Brain microvascular endothelial cell (primary cell): Measurements from ENCODE around the gene CRYL1.

Experiments used
- DNase-seq: peaks from one replicate; pipeline ENCODE4 v3.0.0-alpha.2; 2020
- H3K27ac ChIP-seq: fragments of 250-450 bp; sonication (Bioruptor Pico); 2 replicates; pipeline ENCODE4 v1.5.1; 2020; ENCODE audit warnings: mild to moderate bottlenecking, moderate library complexity
- H3K27me3 ChIP-seq: fragments of 250-450 bp; sonication (Bioruptor Pico); replicated peaks from 2 replicates; pipeline ENCODE4 v1.5.1; 2020; ENCODE audit warnings: mild to moderate bottlenecking
- H3K36me3 ChIP-seq: fragments of 250-450 bp; sonication (Bioruptor Pico); replicated peaks from 2 replicates; pipeline ENCODE4 v1.5.1; 2020; ENCODE audit warnings: mild to moderate bottlenecking
- H3K4me3 ChIP-seq: 2 replicates; pipeline ENCODE4 v1.5.1; 2011; ENCODE audit warnings: low read depth, mild to moderate bottlenecking, control low read depth, low read length, moderate library complexity
- in situ Hi-C: cut with HindIII; loops from 2 replicates; pipeline ENCODE4 v1.10.0; 2017; ENCODE audit warnings: low sequenced_read_pairs, low pct_ligation_motif_present
- TF ChIP-seq, protein P1 (sequence below): IDR thresholded peaks from 2 replicates; pipeline ENCODE4 v1.5.1; 2011; ENCODE audit warnings: low read depth, mild to moderate bottlenecking, moderate library complexity, low read length, control low read depth, inconsistent platforms; ENCODE audit errors: missing control alignments

The CRYL1 gene

DNA sequence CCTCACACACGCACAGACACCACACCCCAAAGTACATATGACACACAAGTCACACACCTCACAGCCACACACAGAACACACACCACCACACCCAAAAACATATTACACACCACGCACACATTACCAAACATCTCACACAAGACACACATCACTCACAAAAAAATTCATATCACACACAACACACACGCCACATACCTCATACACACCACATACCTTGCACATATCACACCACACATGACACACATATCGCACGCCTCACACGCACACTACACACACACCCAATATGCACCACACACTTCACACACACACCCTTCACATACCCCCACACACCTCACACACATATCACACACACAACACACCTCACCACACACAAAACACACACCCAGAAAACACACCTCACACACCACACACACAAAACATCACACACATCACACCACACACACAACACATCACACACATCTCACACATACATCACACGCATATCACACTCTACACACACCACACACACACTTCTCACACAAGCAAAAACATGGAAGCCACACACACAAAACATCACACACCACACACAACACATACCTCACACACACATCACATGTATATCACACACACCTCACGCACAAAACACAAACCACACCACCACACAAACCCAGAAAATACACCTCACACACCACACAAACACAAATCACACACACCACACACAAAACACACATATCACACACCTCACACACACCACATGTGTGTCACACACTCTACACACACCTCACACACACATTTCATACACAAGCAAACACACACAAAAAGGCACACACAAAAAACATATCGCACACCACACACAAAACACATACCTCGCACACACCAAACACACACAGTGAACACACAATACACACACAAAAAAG is 132.1 kb downstream of the CRYL1 start:
- no peaks in the 10 kb centered on the region for H3K36me3 ChIP-seq
- DNase-seq = no peak
- in situ Hi-C loops = no loop called here
- H3K4me3 ChIP-seq = no peak overlapping the region
- TF ChIP-seq, protein P1, sequence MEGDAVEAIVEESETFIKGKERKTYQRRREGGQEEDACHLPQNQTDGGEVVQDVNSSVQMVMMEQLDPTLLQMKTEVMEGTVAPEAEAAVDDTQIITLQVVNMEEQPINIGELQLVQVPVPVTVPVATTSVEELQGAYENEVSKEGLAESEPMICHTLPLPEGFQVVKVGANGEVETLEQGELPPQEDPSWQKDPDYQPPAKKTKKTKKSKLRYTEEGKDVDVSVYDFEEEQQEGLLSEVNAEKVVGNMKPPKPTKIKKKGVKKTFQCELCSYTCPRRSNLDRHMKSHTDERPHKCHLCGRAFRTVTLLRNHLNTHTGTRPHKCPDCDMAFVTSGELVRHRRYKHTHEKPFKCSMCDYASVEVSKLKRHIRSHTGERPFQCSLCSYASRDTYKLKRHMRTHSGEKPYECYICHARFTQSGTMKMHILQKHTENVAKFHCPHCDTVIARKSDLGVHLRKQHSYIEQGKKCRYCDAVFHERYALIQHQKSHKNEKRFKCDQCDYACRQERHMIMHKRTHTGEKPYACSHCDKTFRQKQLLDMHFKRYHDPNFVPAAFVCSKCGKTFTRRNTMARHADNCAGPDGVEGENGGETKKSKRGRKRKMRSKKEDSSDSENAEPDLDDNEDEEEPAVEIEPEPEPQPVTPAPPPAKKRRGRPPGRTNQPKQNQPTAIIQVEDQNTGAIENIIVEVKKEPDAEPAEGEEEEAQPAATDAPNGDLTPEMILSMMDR = no peak
- no peak overlapping the region for H3K27ac ChIP-seq
- no peaks in the 10 kb centered on the region for H3K27me3 ChIP-seq

DNA sequence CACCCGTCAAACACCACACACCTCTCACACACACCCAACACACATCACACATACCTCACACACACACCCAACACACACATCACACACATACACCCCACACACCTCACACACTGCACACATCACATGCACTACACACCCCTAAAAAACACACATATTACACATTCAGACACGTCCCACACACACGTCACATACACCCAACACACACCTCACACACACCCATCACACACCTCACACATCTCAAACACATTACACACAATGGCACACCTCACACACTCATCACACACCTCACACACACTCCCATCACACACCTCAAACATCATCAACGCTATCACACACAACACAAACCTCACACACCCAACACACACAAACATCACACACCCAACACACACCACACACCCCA is 133.1 kb downstream of the CRYL1 start:
- Histone ChIP-seq H3K27me3 (no peaks in the 10 kb centered on the region), H3K36me3 (no peaks in the 10 kb centered on the region), H3K4me3 (no peak overlapping the region), H3K27ac (no peak overlapping the region)
- no peak for DNase-seq
- in situ Hi-C loops = no loop called here
- TF ChIP-seq, protein P1 = no peak

DNA sequence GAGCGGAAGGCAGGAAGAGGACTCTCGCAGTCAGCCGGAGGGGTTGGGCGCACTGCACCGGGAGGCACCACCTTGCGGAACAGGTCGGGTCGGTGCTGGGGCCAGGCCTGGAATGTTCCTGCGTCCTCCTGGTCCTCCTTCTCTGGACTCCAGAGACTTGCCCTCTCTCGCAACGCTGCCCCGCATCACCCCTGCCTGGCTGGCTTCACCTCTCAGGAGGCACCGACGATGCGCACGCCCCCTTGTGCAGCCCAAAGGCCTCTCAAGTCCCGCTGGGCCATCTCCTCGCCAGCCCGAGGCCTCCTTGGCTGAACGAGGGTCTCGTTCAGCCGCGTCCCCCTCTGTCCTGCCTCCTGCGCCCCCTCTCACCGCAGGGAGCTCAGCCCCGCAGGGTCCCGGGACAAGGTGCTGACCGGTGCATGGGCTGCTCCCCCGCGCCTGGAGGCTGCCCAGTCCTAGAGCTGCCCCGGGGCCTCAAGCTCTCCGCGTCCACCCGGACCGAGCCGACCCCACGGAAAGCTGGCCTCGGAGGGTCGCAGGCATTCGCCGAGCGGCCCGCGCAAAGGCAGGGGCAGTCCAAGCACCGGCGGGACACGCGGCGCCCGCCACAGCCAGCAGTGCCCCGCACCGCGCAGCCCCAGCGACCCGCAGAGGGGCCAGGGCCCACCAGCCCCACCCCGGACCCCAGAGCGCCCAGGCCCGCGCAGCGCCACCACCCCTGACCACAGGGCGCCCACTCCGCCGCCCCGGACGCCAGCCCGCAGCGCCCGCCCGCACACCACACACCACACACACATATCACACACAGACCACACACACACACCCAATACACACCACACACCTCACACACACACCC is 133.8 kb downstream of the CRYL1 start:
- DNase-seq = no peak
- Histone ChIP-seq H3K27ac (no peak overlapping the region), H3K36me3 (no peaks in the 10 kb centered on the region), H3K4me3 (no peak overlapping the region), H3K27me3 (no peaks in the 10 kb centered on the region)
- in situ Hi-C loops = no loop called here
- TF ChIP-seq, protein P1 = no peak

DNA sequence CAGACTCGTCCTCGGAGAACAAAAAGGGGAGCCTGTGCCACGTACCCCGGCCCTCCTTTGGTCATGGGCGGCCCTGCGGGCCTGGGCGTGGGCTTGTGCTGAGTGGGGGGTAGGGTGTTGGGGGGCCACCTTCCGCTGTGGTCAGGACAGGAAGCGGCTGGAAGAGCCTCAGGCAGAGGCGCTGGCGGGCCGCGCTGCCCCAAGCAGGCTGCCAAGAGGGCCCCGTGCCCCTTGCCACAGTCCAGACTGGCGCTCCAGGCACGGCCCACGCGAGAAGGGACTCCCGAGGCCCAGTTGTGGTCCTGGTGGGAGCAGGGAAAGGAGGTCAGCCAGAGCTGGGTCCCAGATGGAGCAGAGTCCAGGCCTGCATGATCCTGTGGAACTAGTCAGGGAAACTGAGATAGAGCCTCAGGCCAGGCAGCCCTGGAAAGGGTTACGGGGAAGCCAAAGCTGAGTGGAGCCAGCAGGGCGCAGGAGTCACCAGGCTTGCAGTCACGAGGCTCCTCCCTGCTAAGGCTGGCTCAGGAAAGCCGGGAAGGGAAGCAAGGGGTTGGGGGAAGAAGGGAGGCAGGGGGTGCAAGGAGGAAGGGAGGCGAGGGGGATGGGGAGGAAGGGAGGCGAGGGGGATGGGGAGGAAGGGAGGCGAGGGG is 135.0 kb downstream of the CRYL1 start:
- Histone ChIP-seq H3K4me3 (no peak overlapping the region), H3K27me3 (no peaks in the 10 kb centered on the region), H3K36me3 (no peaks in the 10 kb centered on the region), H3K27ac (no peak overlapping the region)
- TF ChIP-seq, protein P1 = no peak
- in situ Hi-C loops = no loop called here
- no peak for DNase-seq

DNA sequence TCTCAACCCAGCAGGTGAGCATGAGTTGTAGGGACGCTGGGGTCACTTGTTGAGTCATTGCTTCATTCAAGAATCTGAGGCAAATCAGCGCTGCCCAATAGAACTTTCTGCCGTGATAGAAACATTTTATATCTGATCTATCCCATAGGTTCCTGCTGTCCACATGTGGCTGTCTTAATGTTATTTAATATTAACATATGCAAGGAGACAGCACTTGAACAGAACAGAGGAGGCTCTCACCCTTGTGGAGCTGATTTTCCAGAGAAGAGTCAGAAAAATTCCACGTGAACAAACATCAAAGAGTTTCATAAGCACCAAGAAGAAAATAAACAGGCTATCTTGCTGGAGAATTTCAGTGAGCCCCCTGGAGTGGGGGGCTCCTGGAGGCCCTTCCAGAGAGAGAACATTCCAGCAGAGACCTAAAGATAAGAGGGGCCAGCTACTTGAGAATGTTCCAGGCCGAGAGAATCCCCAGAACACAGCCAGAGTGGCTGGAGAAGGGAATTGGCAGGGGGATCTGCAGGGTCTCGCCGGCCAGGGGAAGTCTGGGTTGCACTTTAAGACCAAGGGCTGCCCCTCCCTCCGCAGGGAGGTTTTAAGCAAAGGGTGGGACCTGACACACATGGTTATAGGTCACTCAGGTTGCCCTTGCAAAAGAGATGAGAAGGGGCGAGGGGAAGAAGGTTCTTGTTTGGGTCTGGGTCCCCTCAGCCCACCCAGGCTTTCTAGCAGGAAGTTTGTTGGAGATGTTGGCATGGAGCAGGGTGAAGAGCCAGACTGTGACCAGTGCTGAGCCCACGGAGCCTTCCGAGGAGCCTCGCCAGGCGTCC is 135.7 kb downstream of the CRYL1 start:
- Histone ChIP-seq H3K4me3 (no peak overlapping the region), H3K27ac (no peak overlapping the region), H3K36me3 (no peaks in the 10 kb centered on the region), H3K27me3 (no peaks in the 10 kb centered on the region)
- TF ChIP-seq, protein P1 = no peak
- in situ Hi-C loops = no loop called here
- no peak for DNase-seq
